ENCODE measurements around the gene PPIG.
"Not testable (repeated sequence)": the region's sequence is repeated elsewhere in the genome, so short reads cannot be mapped to it uniquely, and the experiment has no call there.

PPIG gene

GRCh38 chr2:169562519-169562918, 21.6 kb upstream of the PPIG start:
- DNase-seq (ENCODE audit: extremely low read depth, insufficient read length) = no peak
- Histone ChIP-seq H3K27me3 (replicated peaks; ENCODE audit: control insufficient read depth, insufficient read depth, low read length) (no peaks in the 10 kb centered on the region), H3K36me3 (ENCODE audit: control insufficient read depth, insufficient read depth, low read length) (peaks cover 3% of the 10 kb centered on the region), H3K4me3 (replicated peaks; ENCODE audit: low read depth, low read length) (no peak overlapping the region)
- TF ChIP-seq CTCF (IDR thresholded peaks at IDR 0.05; ENCODE audit: insufficient read depth, low read length, poor library complexity, severe bottlenecking) = no peak

GRCh38 chr2:169565686-169566085, 18.5 kb upstream of the PPIG start:
- TF ChIP-seq CTCF (IDR thresholded peaks at IDR 0.05; ENCODE audit: insufficient read depth, low read length, poor library complexity, severe bottlenecking) = no peak
- DNase-seq (ENCODE audit: extremely low read depth, insufficient read length) = no peak
- peaks cover 3% of the 10 kb centered on the region; the same call in 1 of the 2 replicates for H3K36me3 ChIP-seq (ENCODE audit: control insufficient read depth, insufficient read depth, low read length)

GRCh38 chr2:169569948-169570347, 14.2 kb upstream of the PPIG start:
- DNase-seq (ENCODE audit: extremely low read depth, insufficient read length) = no peak
- Histone ChIP-seq H3K4me3 (replicated peaks; ENCODE audit: low read depth, low read length) (no peak overlapping the region), H3K36me3 (ENCODE audit: control insufficient read depth, insufficient read depth, low read length) (peaks cover 1% of the 10 kb centered on the region; the same call in 1 of the 2 replicates), H3K27me3 (replicated peaks; ENCODE audit: control insufficient read depth, insufficient read depth, low read length) (no peaks in the 10 kb centered on the region)
- no peak for TF ChIP-seq CTCF (IDR thresholded peaks at IDR 0.05; ENCODE audit: insufficient read depth, low read length, poor library complexity, severe bottlenecking)

More at GRCh38 chr2:169565686-169566085, 18.5 kb upstream of the PPIG start:
- H3K27me3 ChIP-seq (replicated peaks; ENCODE audit: control insufficient read depth, insufficient read depth, low read length) = no peaks in the 10 kb centered on the region
- H3K4me3 ChIP-seq (replicated peaks; ENCODE audit: low read depth, low read length) = no peak overlapping the region

GRCh38 chr2:169570752-169571151, 13.4 kb upstream of the PPIG start:
- not testable (repeated sequence) for H3K36me3 ChIP-seq (ENCODE audit: control insufficient read depth, insufficient read depth, low read length); H3K4me3 ChIP-seq (replicated peaks; ENCODE audit: low read depth, low read length); DNase-seq (ENCODE audit: extremely low read depth, insufficient read length); H3K27me3 ChIP-seq (replicated peaks; ENCODE audit: control insufficient read depth, insufficient read depth, low read length)

GRCh38 chr2:169571571-169571970, 12.6 kb upstream of the PPIG start:
- DNase-seq (ENCODE audit: extremely low read depth, insufficient read length) = no peak
- no peaks in the 10 kb centered on the region for H3K27me3 ChIP-seq (replicated peaks; ENCODE audit: control insufficient read depth, insufficient read depth, low read length)
- no peaks in the 10 kb centered on the region; the same call in 1 of the 2 replicates for H3K36me3 ChIP-seq (ENCODE audit: control insufficient read depth, insufficient read depth, low read length)
- no peak for TF ChIP-seq CTCF (IDR thresholded peaks at IDR 0.05; ENCODE audit: insufficient read depth, low read length, poor library complexity, severe bottlenecking)
- H3K4me3 ChIP-seq (replicated peaks; ENCODE audit: low read depth, low read length) = peak overlapping the region; percentile 66; the same call in 1 of the 2 replicates

- TF ChIP-seq CTCF (IDR thresholded peaks at IDR 0.05; ENCODE audit: insufficient read depth, low read length, poor library complexity, severe bottlenecking) = no peak
- Histone ChIP-seq H3K4me3 (replicated peaks; ENCODE audit: low read depth, low read length) (peak overlapping the region; percentile 66), H3K36me3 (ENCODE audit: control insufficient read depth, insufficient read depth, low read length) (no peaks in the 10 kb centered on the region; the same call in 1 of the 2 replicates), H3K27me3 (replicated peaks; ENCODE audit: control insufficient read depth, insufficient read depth, low read length) (no peaks in the 10 kb centered on the region)
- no peak for DNase-seq (ENCODE audit: extremely low read depth, insufficient read length)
Measured at GRCh38 chr2:169572189-169572588, 12.0 kb upstream of the PPIG start.

All from GM06990 (cell line).